Measurements from ENCODE around the gene LAG3. TPM values are rescaled to one million over a fixed set of nuclear protein-coding genes. Genes with fewer than 3 reads are reported as not detected.
A peak's percentile ranks its signal among the peaks of the same experiment; 100 is the strongest.

Gene LAG3
- total RNA-seq, 1 experiment from 2014 or later: 1.9 TPM

- Histone ChIP-seq H3K4me3 (ENCODE audit: low read depth, low read length) (no peak overlapping the region), H3K4me1 (peaks cover 23% of the 10 kb centered on the region), H3K36me3 (ENCODE audit: control insufficient read depth, insufficient read depth, low read length) (no peaks in the 10 kb centered on the region; the same call in 1 of the 2 replicates), H3K27me3 (replicated peaks; ENCODE audit: control insufficient read depth, insufficient read depth, low read length) (no peaks in the 10 kb centered on the region; the same call in 1 of the 2 replicates), H3K9me3 (no peaks in the 10 kb centered on the region)
- intact Hi-C loops (cut with micrococcal nuclease; ENCODE audit: unreplicated experiment): loop anchor here (5.0 kb wide), 2 partner anchors 210 to 255 kb away; no protein-coding TSS in a partner anchor
- BruUV-seq (replicated peaks): no TSS peak
- ChIA-PET POLR2A (interaction anchor here (0.6 to 1.0 kb wide), 3 partner anchors 11 to 74 kb away, joined by 3 read pairs; no protein-coding TSS in a partner anchor), CTCF (interaction anchor here (0.5 to 2.4 kb wide), 6 partner anchors 8 to 74 kb away, joined by 3 to 8 read pairs (median 4); partner anchors contain the start of genes CDCA3, MLF2 and USP5)
- peaks cover 22% of the 10 kb centered on the region for H3K27me3 Mint-ChIP-seq (ENCODE audit: insufficient read depth, unreplicated experiment)
- no peaks in the 10 kb centered on the region for H3K9me3 Mint-ChIP-seq (ENCODE audit: unreplicated experiment)
- peak; percentile 81 to 88 for DNase-seq
- H3K27ac Mint-ChIP-seq (ENCODE audit: unreplicated experiment): no peak overlapping the region
- TF ChIP-seq, protein P1, sequence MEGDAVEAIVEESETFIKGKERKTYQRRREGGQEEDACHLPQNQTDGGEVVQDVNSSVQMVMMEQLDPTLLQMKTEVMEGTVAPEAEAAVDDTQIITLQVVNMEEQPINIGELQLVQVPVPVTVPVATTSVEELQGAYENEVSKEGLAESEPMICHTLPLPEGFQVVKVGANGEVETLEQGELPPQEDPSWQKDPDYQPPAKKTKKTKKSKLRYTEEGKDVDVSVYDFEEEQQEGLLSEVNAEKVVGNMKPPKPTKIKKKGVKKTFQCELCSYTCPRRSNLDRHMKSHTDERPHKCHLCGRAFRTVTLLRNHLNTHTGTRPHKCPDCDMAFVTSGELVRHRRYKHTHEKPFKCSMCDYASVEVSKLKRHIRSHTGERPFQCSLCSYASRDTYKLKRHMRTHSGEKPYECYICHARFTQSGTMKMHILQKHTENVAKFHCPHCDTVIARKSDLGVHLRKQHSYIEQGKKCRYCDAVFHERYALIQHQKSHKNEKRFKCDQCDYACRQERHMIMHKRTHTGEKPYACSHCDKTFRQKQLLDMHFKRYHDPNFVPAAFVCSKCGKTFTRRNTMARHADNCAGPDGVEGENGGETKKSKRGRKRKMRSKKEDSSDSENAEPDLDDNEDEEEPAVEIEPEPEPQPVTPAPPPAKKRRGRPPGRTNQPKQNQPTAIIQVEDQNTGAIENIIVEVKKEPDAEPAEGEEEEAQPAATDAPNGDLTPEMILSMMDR (IDR thresholded peaks at IDR 0.05; ENCODE audit: insufficient read depth in 1 of 2, low read depth in 1 of 2, low read length in 1 of 2, severe bottlenecking in 1 of 2, unreplicated experiment in 1 of 2): no peak
- H3K4me3 Mint-ChIP-seq (ENCODE audit: unreplicated experiment): peak overlapping the region; percentile 94
- H3K36me3 Mint-ChIP-seq (ENCODE audit: insufficient read depth, unreplicated experiment): peaks cover 11% of the 10 kb centered on the region
- H3K4me1 Mint-ChIP-seq (ENCODE audit: low read depth, unreplicated experiment): peaks cover 14% of the 10 kb centered on the region
Observed at GRCh38 chr12:6827437-6827911, 55.2 kb downstream of the LAG3 start.

Other genes starting within 250 kb of the LAG3 start
- gene GAPDH, start 238.0 kb upstream of the LAG3 start, total RNA-seq (2022): 4,975 and 5,337 TPM in 2 replicates
- gene IFFO1, start 216.5 kb upstream of the LAG3 start, total RNA-seq (2022): 0.48 and 0.53 TPM in 2 replicates
- gene NOP2, start 204.2 kb upstream of the LAG3 start, total RNA-seq (2022): 145 and 157 TPM in 2 replicates
- 223 and 229 TPM in 2 replicates for gene CHD4, start 165.1 kb upstream of the LAG3 start, total RNA-seq (2022)
- 0.19 and 0.20 TPM in 2 replicates for gene LPAR5, start 136.6 kb upstream of the LAG3 start, total RNA-seq (2022)
- 0.73 and 1.3 TPM in 2 replicates for gene ACRBP, start 125.1 kb upstream of the LAG3 start, total RNA-seq (2022)
- gene ING4, start 109.4 kb upstream of the LAG3 start, total RNA-seq (2022): 31.6 and 32.8 TPM in 2 replicates
- 119 and 127 TPM in 2 replicates for gene ZNF384, start 83.1 kb upstream of the LAG3 start, total RNA-seq (2022)
- gene PIANP, start 71.7 kb upstream of the LAG3 start, total RNA-seq (2022): 0.37 and 0.48 TPM in 2 replicates
- gene COPS7A, start 48.5 kb upstream of the LAG3 start, total RNA-seq (2022): 56.8 and 61.9 TPM in 2 replicates
- 303 and 309 TPM in 2 replicates for gene MLF2, start 19.4 kb upstream of the LAG3 start, total RNA-seq (2022)
- 264 and 285 TPM in 2 replicates for gene PTMS, start 6.2 kb upstream of the LAG3 start, total RNA-seq (2022)
- gene CD4, start 17.0 kb downstream of the LAG3 start, total RNA-seq (2022): not detected in 2 replicates
- gene GPR162, start 49.3 kb downstream of the LAG3 start, total RNA-seq (2022): 0.81 and 1.2 TPM in 2 replicates
- 25.1 and 25.6 TPM in 2 replicates for gene P3H3, start 55.9 kb downstream of the LAG3 start, total RNA-seq (2022)
- gene GNB3, start 68.4 kb downstream of the LAG3 start, total RNA-seq (2022): 3.9 and 5.1 TPM in 2 replicates
- 147 and 152 TPM in 2 replicates for gene CDCA3, start 78.8 kb downstream of the LAG3 start, total RNA-seq (2022)
- 226 and 230 TPM in 2 replicates for gene USP5, start 79.6 kb downstream of the LAG3 start, total RNA-seq (2022)
- 1,141 and 1,254 TPM in 2 replicates for gene TPI1, start 95.0 kb downstream of the LAG3 start, total RNA-seq (2022)
- gene SPSB2, start 100.8 kb downstream of the LAG3 start, total RNA-seq (2022): 23.7 and 24.7 TPM in 2 replicates
- 7.8 and 8.6 TPM in 2 replicates for gene LRRC23, start 132.3 kb downstream of the LAG3 start, total RNA-seq (2022)
- 23.2 and 25.3 TPM in 2 replicates for gene ENO2, start 142.1 kb downstream of the LAG3 start, total RNA-seq (2022)
- gene ATN1, start 155.4 kb downstream of the LAG3 start, total RNA-seq (2022): 126 TPM in 2 replicates
- gene RNU7-1, start 171.3 kb downstream of the LAG3 start, total RNA-seq (2022): not detected in 2 replicates
- 111 TPM in 2 replicates for gene C12orf57, start 171.5 kb downstream of the LAG3 start, total RNA-seq (2022)
- 43.9 and 54.8 TPM in 2 replicates for gene PTPN6, start 178.8 kb downstream of the LAG3 start, total RNA-seq (2022)
- 411 and 479 TPM in 2 replicates for gene PHB2, start 198.1 kb downstream of the LAG3 start, total RNA-seq (2022)
- gene EMG1, start 198.4 kb downstream of the LAG3 start, total RNA-seq (2022): 149 and 161 TPM in 2 replicates
- gene LPCAT3, start 246.0 kb downstream of the LAG3 start, total RNA-seq (2022): 142 and 155 TPM in 2 replicates